Muscle layer of colon (tissue), 2 donors: Measurements from ENCODE around the gene KAT2B.

Experiments used
- H3K27ac ChIP-seq: one replicate; pipeline ENCODE4 v1.7.0; 2013; ENCODE audit warnings: low read depth, mild to moderate bottlenecking, low read length, moderate library complexity
- H3K27me3 ChIP-seq, 2 donors: one replicate each; pipeline ENCODE4 v1.7.0; 2013; ENCODE audit warnings: low read length in 2 of 2, mild to moderate bottlenecking in 2 of 2; ENCODE audit not compliant: insufficient read depth in 2 of 2, control insufficient read depth in 1 of 2
- H3K36me3 ChIP-seq: one replicate; pipeline ENCODE4 v1.7.0; 2013; ENCODE audit warnings: mild to moderate bottlenecking, low read length; ENCODE audit not compliant: insufficient read depth
- H3K4me1 ChIP-seq: one replicate; pipeline ENCODE4 v1.7.0; 2013; ENCODE audit warnings: mild to moderate bottlenecking, low read length; ENCODE audit not compliant: insufficient read depth
- H3K4me3 ChIP-seq, 2 donors: one replicate each; pipeline ENCODE4 v1.7.0; 2013; ENCODE audit warnings: low read length in 2 of 2, low read depth in 1 of 2, mild to moderate bottlenecking in 1 of 2, moderate library complexity in 1 of 2
- H3K9ac ChIP-seq: one replicate; pipeline ENCODE4 v1.7.0; 2013; ENCODE audit warnings: low read length
- H3K9me3 ChIP-seq: one replicate; pipeline ENCODE4 v1.7.0; 2013; ENCODE audit warnings: mild to moderate bottlenecking, low read length
- donor health status: abdominal sarcoma.
- donor health status: Adenocarcinoma of cecum.

The KAT2B gene

DNA sequence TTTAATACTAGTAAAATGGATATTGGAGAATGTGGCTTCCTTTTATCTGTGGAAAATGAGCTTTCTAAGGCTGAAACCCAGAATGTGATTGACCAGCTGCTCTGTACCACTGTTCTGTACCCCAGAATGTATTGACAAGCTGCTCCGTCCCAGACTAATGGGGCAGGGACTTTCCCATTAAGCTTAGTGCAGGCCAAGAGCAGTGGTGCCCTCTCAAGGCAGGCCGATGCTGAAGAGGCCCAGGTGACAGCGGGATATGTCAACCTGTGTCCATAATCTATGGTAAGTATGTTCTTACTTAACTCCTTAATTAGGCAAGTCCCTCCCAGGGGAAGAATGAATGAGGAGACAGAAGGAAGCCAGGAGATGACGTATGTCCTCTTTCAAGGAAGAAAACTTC, 114.7 kb downstream of the KAT2B start:
- H3K36me3 ChIP-seq: peaks cover 11% of the 10 kb centered on the region
- H3K9me3 ChIP-seq: no peaks in the 10 kb centered on the region
- H3K27me3 ChIP-seq: no peaks in the 10 kb centered on the region
- no peak overlapping the region for H3K4me3 ChIP-seq
- no peak overlapping the region for H3K27ac ChIP-seq
- H3K4me1 ChIP-seq: no peaks in the 10 kb centered on the region
- H3K9ac ChIP-seq: no peak overlapping the region

DNA sequence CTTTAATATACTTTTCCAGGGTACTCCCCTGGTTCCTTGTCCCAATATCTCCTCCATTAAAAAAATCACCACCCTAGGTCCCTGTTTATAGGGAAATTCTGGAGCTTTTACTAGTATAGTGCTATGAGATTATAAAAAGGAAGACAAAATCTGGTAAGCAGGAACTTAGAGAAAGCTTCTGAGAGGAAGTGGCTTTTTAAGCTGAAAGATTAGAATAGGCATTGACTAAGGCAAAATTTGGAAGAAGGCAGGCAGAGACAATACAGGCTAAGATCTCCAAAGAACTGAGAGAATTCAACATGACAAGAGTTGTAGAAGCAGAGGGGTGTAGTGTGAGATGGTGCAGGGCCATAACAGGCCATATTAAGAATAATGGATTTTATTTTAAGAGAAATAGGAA, 120.0 kb downstream of the KAT2B start:
- Histone ChIP-seq H3K9me3 (no peaks in the 10 kb centered on the region), H3K27ac (no peak overlapping the region), H3K36me3 (no peaks in the 10 kb centered on the region), H3K27me3 (no peaks in the 10 kb centered on the region), H3K4me1 (no peaks in the 10 kb centered on the region), H3K4me3 (no peak overlapping the region), H3K9ac (no peak overlapping the region)

GRCh38 chr3:20161714-20162113, 121.5 kb downstream of the KAT2B start:
- H3K36me3 ChIP-seq: no peaks in the 10 kb centered on the region
- no peak overlapping the region for H3K4me3 ChIP-seq
- no peak overlapping the region for H3K9ac ChIP-seq
- H3K27ac ChIP-seq: no peak overlapping the region
- H3K9me3 ChIP-seq: no peaks in the 10 kb centered on the region
- no peaks in the 10 kb centered on the region for H3K27me3 ChIP-seq
- H3K4me1 ChIP-seq: no peaks in the 10 kb centered on the region

DNA sequence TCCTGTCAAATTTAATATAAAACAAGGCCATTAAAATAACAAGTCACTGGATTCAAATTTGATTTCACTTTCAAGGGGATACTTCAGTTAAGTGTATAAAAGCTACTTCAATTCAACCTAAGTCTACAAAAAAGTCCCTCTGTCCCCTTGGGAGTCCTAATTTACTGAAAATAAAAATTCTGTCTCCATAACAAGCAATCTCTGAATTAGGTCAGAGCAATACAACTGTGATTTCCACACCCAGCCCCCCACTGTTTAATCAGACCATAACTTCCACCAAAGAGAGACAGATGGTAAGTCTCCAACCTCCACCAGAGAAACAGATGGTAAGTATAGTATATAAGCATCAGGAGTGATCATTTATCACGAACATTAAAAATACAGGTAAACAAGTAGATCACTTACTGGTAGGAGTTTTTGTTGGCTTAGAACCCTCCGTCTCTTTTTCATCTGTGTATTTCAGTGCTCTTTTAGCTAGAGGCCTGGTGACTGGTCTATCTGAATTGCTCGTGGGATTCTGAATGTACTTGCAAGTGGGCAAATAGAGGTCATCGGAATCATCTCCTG, 133.7 kb downstream of the KAT2B start:
- H3K4me1 ChIP-seq: no peaks in the 10 kb centered on the region
- H3K36me3 ChIP-seq: no peaks in the 10 kb centered on the region
- H3K27me3 ChIP-seq: no peaks in the 10 kb centered on the region
- no peaks in the 10 kb centered on the region for H3K9me3 ChIP-seq
- H3K4me3 ChIP-seq: no peak overlapping the region
- no peak overlapping the region for H3K9ac ChIP-seq
- no peak overlapping the region for H3K27ac ChIP-seq

GRCh38 chr3:20181276-20181675, 141.0 kb downstream of the KAT2B start:
- no peak overlapping the region for H3K9ac ChIP-seq
- peaks cover 4% of the 10 kb centered on the region for H3K4me1 ChIP-seq
- no peaks in the 10 kb centered on the region for H3K36me3 ChIP-seq

GRCh38 chr3:20182206-20182605, 142.0 kb downstream of the KAT2B start:
- Histone ChIP-seq H3K27me3 (no peaks in the 10 kb centered on the region), H3K4me1 (peaks cover 4% of the 10 kb centered on the region), H3K9ac (no peak overlapping the region), H3K9me3 (no peaks in the 10 kb centered on the region), H3K4me3 (no peak overlapping the region), H3K27ac (no peak overlapping the region), H3K36me3 (no peaks in the 10 kb centered on the region)

More at GRCh38 chr3:20181276-20181675, 141.0 kb downstream of the KAT2B start:
- Histone ChIP-seq H3K27me3 (no peaks in the 10 kb centered on the region), H3K27ac (no peak overlapping the region), H3K4me3 (no peak overlapping the region), H3K9me3 (no peaks in the 10 kb centered on the region)

DNA sequence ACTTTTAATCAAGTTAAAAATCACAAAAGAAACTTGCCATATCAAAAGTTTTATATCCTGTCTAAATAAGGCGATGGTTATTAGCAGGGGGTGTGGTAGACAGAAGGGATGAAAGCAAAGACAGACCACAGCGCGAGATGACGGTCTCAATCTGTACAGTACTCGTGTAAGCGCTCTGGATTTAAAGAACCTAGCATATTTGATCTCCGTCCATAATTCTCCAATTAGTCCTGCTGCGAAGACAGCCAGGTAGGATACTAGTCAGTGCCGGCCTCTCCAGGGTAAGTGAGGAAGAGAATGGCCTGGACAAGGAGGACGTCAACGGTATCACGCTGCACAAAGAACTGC, 145.1 kb downstream of the KAT2B start:
- H3K27me3 ChIP-seq: no peaks in the 10 kb centered on the region
- H3K36me3 ChIP-seq: no peaks in the 10 kb centered on the region
- H3K4me1 ChIP-seq: peaks cover 4% of the 10 kb centered on the region
- peak overlapping the region; percentile 45 to 89 for H3K4me3 ChIP-seq
- no peaks in the 10 kb centered on the region for H3K9me3 ChIP-seq
- H3K9ac ChIP-seq: no peak overlapping the region
- H3K27ac ChIP-seq: no peak overlapping the region

DNA sequence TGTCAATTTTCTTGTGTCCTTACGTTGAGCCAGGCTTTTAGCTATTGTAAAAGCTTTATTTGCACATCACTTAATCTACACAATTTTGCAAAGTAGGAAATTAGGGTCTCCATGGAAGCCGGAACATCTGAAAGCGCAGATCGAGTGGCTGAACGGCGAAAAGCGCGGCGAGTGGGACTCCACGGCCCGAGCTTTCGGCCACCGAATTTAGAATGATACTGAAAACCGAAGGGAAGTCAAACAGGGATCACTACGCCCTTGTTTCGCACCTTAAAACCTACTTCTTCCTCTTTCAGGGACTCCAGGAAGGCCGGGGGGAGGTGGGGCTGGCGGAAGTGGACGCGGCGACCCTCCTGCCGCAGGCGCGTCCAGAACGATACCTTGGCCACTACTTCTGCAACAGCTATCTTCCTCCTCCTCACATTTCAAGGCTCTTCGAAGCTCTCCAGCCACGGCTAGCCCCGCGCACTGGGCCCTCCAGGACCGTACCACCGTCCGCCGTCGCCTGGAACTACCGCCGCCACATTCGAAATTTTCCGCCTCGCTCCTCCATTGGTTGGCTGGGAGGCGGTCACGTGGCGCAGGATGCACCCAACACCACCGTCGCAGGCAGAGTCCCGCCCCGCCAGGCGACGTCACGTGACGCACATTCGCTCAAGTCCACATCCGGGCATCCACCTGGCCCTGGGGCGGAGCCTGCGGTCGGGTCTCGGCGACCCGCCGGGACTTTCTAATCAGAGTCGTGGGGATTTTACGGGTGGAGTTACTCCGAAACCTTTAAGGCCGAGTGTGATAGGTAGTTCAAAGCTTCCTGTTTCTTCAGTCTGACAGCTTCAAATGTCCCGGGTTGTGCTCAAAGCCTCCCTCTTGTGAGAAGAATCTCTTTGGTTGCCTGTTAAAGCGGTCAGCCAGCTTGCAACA, 145.7 kb downstream of the KAT2B start, which contains the start of gene SGO1:
TSS of gene SGO1 (minus strand) at position 528 of the 921 bp plus-strand sequence. CDS start 2,179 bp downstream, outside the sequence.
- Histone ChIP-seq H3K9me3 (no peaks in the 10 kb centered on the region), H3K4me3 (peak within 1 kb of the TSS; percentile 45 to 89), H3K36me3 (no peaks in the 10 kb centered on the region), H3K4me1 (peaks cover 4% of the 10 kb centered on the region), H3K9ac (peak within 1 kb of the TSS; percentile 90), H3K27ac (peak within 1 kb of the TSS; percentile 85), H3K27me3 (no peaks in the 10 kb centered on the region)

DNA sequence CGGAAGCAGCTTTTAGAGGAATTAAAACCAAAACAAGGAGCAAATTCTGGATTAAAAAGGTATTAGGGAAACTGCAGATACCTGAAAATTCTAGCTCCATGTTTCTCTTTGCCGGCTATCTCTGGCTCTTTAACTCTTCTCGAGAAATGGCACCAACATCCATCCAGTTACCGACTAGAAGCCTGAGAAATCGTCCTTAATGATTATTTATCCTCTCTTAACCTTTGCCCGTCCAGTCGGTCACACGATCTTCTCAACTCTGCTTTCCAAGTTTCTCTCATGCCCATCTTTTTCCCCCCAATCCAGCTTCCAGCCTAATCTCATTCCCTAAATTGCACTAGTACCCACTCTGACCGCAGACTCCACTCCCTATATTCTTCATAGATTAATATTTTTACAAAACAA, 146.4 kb downstream of the KAT2B start:
- peak overlapping the region; percentile 85 for H3K27ac ChIP-seq

GRCh38 chr3:20190991-20191390, 150.7 kb downstream of the KAT2B start:
- no peaks in the 10 kb centered on the region for H3K27me3 ChIP-seq
- no peaks in the 10 kb centered on the region for H3K36me3 ChIP-seq
- no peak overlapping the region for H3K4me3 ChIP-seq
- H3K27ac ChIP-seq: no peak overlapping the region
- no peak overlapping the region for H3K9ac ChIP-seq
- no peaks in the 10 kb centered on the region for H3K4me1 ChIP-seq
- no peaks in the 10 kb centered on the region for H3K9me3 ChIP-seq

More for the DNA sequence above, 146.4 kb downstream of the KAT2B start:
- H3K9ac ChIP-seq: peak overlapping the region; percentile 90
- H3K27me3 ChIP-seq: no peaks in the 10 kb centered on the region
- H3K4me3 ChIP-seq: peak overlapping the region; percentile 45 to 89
- H3K36me3 ChIP-seq: no peaks in the 10 kb centered on the region
- no peaks in the 10 kb centered on the region for H3K9me3 ChIP-seq
- peaks cover 4% of the 10 kb centered on the region for H3K4me1 ChIP-seq

DNA sequence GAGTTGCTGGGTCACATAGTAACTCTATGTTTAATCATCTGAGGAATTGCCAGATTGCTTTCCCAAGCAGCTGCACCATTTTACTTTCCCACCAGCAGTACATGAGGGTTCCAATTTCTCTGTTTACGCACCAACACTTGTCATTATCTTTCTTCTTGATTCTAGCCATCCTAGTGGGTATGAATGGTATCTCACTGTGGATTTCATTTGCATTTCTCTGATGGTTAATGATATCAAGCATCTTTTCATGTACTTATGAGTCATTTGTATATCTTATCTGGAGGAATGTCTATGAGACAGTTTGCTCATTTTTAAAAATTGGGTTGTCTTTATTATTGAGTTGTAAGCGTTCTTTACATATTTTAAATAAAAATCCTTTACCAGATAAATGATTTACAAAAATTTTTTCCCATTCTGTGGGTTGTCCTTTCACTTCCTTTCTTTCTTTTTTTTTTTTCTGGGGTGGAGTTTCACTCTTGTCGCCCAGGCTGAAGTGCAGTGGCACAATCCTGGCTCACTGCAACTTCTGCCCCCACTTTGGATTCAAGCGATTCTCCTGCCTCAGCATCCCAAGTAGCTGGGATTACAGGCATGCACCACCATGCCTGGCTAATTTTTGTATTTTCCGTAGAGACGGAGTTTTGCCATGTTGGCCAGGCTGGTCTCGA, 154.7 kb downstream of the KAT2B start:
- Histone ChIP-seq H3K9ac (no peak overlapping the region), H3K27ac (no peak overlapping the region), H3K36me3 (no peaks in the 10 kb centered on the region), H3K4me1 (no peaks in the 10 kb centered on the region), H3K27me3 (no peaks in the 10 kb centered on the region), H3K4me3 (no peak overlapping the region), H3K9me3 (no peaks in the 10 kb centered on the region)
